Measurements from ENCODE around the gene PRRG3. TPM values are rescaled to one million over a fixed set of nuclear protein-coding genes. Genes with fewer than 3 reads are reported as not detected.

Gene PRRG3
- total RNA-seq, 1 experiment from 2014 or later: not detected

- Histone ChIP-seq H3K27me3 (ENCODE audit: insufficient read depth, low read length) (0 out of 2 replicates have a peak, but pooled peaks cover 14% of the 10 kb centered on the region), H4K20me1 (ENCODE audit: insufficient read depth) (no peaks in the 10 kb centered on the region), H3K4me2 (ENCODE audit: low read length) (no peak overlapping the region), H3K4me1 (ENCODE audit: control insufficient read depth in 1 of 2, insufficient read depth in 2 of 2, low read length in 2 of 2) (no peaks in the 10 kb centered on the region), H2AFZ (ENCODE audit: low read depth, low read length, poor library complexity, severe bottlenecking) (no peak overlapping the region), H3K4me3 (replicated peaks in 1 of 2; ENCODE audit: low read depth in 1 of 2, low read length in 2 of 2) (no peak overlapping the region), H3K79me2 (ENCODE audit: insufficient read depth, low read length) (no peaks in the 10 kb centered on the region), H3K9ac (ENCODE audit: low read length) (no peak overlapping the region), H3K36me3 (ENCODE audit: control insufficient read depth in 1 of 2, insufficient read depth in 2 of 2, low read length in 2 of 2) (no peaks in the 10 kb centered on the region), H3K9me3 (ENCODE audit: control insufficient read depth in 1 of 2, insufficient read depth in 1 of 2, low read depth in 1 of 2, low read length in 2 of 2) (no peaks in the 10 kb centered on the region), H3K9me2 (ENCODE audit: insufficient read depth) (no peaks in the 10 kb centered on the region), H3K27ac (ENCODE audit: low read depth, low read length) (no peak overlapping the region)
- CTCF ChIA-PET: no interaction called here
- POLR2A ChIA-PET: no interaction called here
- no TSS peak for BruUV-seq (replicated peaks)
- no peak for DNase-seq (ENCODE audit: low read depth, low spot score)
- TF ChIP-seq REST (IDR thresholded peaks at IDR 0.05; ENCODE audit: low read depth) (no peak), SRF (IDR thresholded peaks at IDR 0.05; ENCODE audit: low read depth) (no peak), CEBPB (IDR thresholded peaks at IDR 0.05; ENCODE audit: low read depth) (no peak), CBX3 (IDR thresholded peaks at IDR 0.05; ENCODE audit: low read depth) (no peak)
- RAD21 ChIA-PET (ENCODE audit: low non-redundant PET in 1 of 2, low total read pairs in 2 of 2, uncharacterized antibody in 2 of 2, unreplicated experiment in 2 of 2): no interaction called here
- ATAC-seq: no peak
- intact Hi-C loops (cut with micrococcal nuclease): no loop called here
Observed at GRCh38 chrX:151735219-151735618, 40.0 kb downstream of the PRRG3 start.

GRCh38 chrX:151736685-151737084 lies 41.4 kb downstream of the PRRG3 start:
- H2AFZ ChIP-seq (ENCODE audit: low read depth, low read length, poor library complexity, severe bottlenecking): no peak overlapping the region
- TF ChIP-seq EZH2 (IDR thresholded peaks at IDR 0.05) (no peak), CTCF (IDR thresholded peaks at IDR 0.05 in 2 of 3, conservative IDR thresholded peaks at IDR 0.05 in 1 of 3; ENCODE audit: borderline replicate concordance in 1 of 3, insufficient read depth in 1 of 3, low read depth in 2 of 3, low read length in 2 of 3) (no peak), REST (IDR thresholded peaks at IDR 0.05; ENCODE audit: low read depth) (no peak), CEBPB (IDR thresholded peaks at IDR 0.05; ENCODE audit: low read depth) (no peak), YY1 (IDR thresholded peaks at IDR 0.05; ENCODE audit: extremely low read depth, insufficient replicate concordance, low read depth, low read length) (no peak)
- no peak overlapping the region for H3K9ac ChIP-seq (ENCODE audit: low read length)
- BruUV-seq (replicated peaks): no TSS peak
- intact Hi-C loops (cut with micrococcal nuclease): no loop called here
- no peaks in the 10 kb centered on the region for H4K20me1 ChIP-seq (ENCODE audit: insufficient read depth)
- ATAC-seq (no peak), DNase-seq (ENCODE audit: low read depth, low spot score) (no peak)
- no peaks in the 10 kb centered on the region for H3K4me1 ChIP-seq (ENCODE audit: control insufficient read depth in 1 of 2, insufficient read depth in 2 of 2, low read length in 2 of 2)
- H3K4me2 ChIP-seq (ENCODE audit: low read length): no peak overlapping the region
- RAD21 ChIA-PET (ENCODE audit: low non-redundant PET in 1 of 2, low total read pairs in 2 of 2, uncharacterized antibody in 2 of 2, unreplicated experiment in 2 of 2): no interaction called here
- no peaks in the 10 kb centered on the region for H3K9me3 ChIP-seq (ENCODE audit: control insufficient read depth in 1 of 2, insufficient read depth in 1 of 2, low read depth in 1 of 2, low read length in 2 of 2)
- H3K27me3 ChIP-seq (ENCODE audit: insufficient read depth, low read length): 0 out of 2 replicates have a peak, but pooled peaks cover 14% of the 10 kb centered on the region
- no peak overlapping the region for H3K27ac ChIP-seq (ENCODE audit: low read depth, low read length)
- no peaks in the 10 kb centered on the region for H3K9me2 ChIP-seq (ENCODE audit: insufficient read depth)
- CTCF ChIA-PET: no interaction called here
- POLR2A ChIA-PET: no interaction called here
- no peaks in the 10 kb centered on the region for H3K79me2 ChIP-seq (ENCODE audit: insufficient read depth, low read length)
- no peak overlapping the region for H3K4me3 ChIP-seq (replicated peaks in 1 of 2; ENCODE audit: low read depth in 1 of 2, low read length in 2 of 2)
- no peaks in the 10 kb centered on the region for H3K36me3 ChIP-seq (ENCODE audit: control insufficient read depth in 1 of 2, insufficient read depth in 2 of 2, low read length in 2 of 2)
